Esophagus mucosa (tissue), 1 donor: ENCODE results near the gene PAX7. TPM values are rescaled to one million over a fixed set of nuclear protein-coding genes. Genes with fewer than 3 reads are reported as not detected.
A peak's percentile ranks its signal among the peaks of the same experiment; 100 is the strongest.
"Not testable (repeated sequence)": the region's sequence is repeated elsewhere in the genome, so short reads cannot be mapped to it uniquely, and the experiment has no call there.

Source experiments
- ATAC-seq: fragments of 200-7000 bp; cut with Tn5 transposase; one replicate; pipeline ENCODE4 v1.9.1; 2020
- total RNA-seq: library from RNA; stranded (reverse); gene quantifications from one replicate; pipeline ENCODE4 v1.2.4, GENCODE V29; 2023
- donor health status: DM: yes; HTN: yes; CAD: no.

PAX7 gene
- not detected for total RNA-seq

- ATAC-seq: no peak
These were observed at the start of gene PAX7 for GRCh38 chr1:18630511-18631495. TSS of gene PAX7 (plus strand) at chr1:18630846. CDS start at chr1:18631604, 758 bp downstream.

- peak; percentile 59 for ATAC-seq
These were observed 49.2 kb upstream of the PAX7 start for GRCh38 chr1:18581420-18581880.

- no peak for ATAC-seq
These were observed 47.8 kb upstream of the PAX7 start for GRCh38 chr1:18582890-18583289.

GRCh38 chr1:18583326-18583941 lies 47.2 kb upstream of the PAX7 start:
- ATAC-seq: no peak

- not testable (repeated sequence) for ATAC-seq
These were observed 44.6 kb upstream of the PAX7 start for GRCh38 chr1:18586016-18586415.

DNA sequence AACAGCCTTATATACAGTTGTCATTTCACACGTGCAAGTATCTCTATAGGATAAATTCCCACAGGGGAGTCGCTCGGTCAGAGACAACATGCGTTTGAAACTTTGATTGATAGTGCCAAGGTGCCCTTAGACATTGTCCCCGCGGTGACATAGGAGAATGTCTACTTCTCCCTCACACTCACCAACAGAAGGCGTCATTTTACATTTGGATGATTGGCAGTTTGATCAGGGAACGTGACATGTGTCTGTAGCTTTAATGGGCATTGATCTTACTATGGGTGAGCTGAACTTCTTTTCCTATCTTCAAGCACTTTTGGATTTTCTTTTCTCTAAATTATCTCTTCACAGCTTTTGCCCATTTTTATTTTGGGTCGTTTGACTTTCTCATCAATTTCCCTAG lies 42.6 kb upstream of the PAX7 start:
- ATAC-seq: no peak

DNA sequence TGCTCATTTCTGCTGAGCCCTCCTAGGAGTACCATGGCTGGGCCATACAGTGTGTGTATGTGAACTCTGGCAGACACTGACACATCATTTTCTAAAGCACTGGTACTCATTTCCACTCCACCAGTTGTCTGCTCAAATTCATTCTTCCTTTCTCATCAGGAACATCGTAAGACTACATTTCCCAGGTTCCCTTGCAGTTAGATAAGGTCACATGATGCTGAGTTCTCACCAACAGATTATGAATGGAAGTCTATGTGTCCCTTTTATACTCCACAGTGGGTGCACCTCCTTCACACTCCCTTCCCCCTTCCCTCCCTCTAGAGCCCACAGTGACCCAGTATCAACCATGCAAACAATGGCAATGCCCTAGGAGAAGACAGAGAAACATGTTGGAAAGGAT lies 38.3 kb upstream of the PAX7 start:
- no peak for ATAC-seq

GRCh38 chr1:18597160-18598042 lies 33.2 kb upstream of the PAX7 start:
- ATAC-seq: peak; percentile 73

DNA sequence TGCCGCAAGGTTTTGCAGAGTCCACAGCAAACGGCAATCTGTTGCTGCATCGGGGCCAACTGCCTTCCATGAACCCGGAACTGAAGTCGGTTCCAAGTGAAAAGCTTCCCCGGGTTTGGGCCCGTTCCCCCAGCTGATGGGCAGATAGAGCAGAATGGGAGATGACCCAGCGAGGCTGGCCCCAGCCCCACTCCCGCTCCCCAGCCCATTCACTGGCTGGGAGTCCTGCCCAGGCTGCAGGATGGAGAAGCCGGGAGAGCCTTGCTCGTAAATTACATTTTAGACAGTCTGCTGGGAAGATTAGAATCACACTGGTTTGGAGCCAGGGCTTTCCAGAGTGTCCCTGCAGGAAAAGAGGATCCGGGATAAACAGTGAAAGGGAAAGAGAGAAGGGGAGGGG lies 31.6 kb upstream of the PAX7 start:
- ATAC-seq: no peak

DNA sequence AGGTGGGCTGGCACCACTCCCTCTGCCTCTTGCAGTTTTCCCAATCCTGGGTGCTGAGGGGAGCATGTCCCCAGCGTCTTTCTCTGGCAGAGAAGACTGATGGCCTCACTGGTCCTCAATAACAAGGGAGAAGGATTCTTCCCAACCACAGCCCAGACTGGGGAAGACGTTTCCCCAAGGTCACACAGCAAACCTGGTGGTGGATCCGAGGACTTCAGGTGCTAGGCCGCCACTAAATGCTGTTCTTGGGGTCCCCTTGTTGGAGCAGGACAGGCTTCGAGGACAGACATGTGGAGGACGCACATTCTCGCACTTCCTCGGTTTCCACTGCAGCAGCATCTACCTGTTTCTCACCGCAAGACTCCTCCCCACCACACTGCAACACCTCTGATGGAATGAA lies 30.9 kb upstream of the PAX7 start:
- ATAC-seq: no peak

GRCh38 chr1:18602533-18603211 lies 28.0 kb upstream of the PAX7 start:
- peak; percentile 25 for ATAC-seq

DNA sequence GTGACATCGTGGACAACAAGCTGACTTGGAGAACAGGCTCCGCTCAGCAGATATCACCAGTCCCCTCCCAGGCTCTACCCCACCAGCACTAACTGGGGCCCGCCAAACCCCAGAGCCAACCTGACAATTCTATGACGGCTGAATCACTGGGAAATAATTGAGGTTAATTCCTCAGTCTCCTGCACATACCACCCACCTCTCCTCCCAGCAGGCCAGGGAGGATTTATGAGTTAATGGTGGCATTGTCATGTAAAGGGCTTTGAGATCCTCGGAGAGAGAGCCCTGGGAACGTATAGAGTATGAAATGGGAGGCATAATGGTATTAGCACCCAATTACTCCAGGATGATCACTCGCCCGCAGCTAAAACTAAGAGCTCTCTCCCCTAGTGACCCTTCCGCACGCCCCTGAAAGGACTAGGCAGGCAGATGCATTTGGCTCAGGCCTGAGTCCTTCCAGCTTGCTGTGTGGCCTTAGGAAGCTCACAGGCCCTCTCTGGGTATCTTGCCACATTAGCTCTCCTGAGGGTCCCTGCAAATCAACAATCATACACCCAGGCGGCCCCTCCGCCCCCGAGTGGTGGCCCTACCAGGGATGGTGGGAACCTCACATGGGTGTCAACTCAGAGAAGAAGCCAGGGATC lies 27.3 kb upstream of the PAX7 start:
- no peak for ATAC-seq

DNA sequence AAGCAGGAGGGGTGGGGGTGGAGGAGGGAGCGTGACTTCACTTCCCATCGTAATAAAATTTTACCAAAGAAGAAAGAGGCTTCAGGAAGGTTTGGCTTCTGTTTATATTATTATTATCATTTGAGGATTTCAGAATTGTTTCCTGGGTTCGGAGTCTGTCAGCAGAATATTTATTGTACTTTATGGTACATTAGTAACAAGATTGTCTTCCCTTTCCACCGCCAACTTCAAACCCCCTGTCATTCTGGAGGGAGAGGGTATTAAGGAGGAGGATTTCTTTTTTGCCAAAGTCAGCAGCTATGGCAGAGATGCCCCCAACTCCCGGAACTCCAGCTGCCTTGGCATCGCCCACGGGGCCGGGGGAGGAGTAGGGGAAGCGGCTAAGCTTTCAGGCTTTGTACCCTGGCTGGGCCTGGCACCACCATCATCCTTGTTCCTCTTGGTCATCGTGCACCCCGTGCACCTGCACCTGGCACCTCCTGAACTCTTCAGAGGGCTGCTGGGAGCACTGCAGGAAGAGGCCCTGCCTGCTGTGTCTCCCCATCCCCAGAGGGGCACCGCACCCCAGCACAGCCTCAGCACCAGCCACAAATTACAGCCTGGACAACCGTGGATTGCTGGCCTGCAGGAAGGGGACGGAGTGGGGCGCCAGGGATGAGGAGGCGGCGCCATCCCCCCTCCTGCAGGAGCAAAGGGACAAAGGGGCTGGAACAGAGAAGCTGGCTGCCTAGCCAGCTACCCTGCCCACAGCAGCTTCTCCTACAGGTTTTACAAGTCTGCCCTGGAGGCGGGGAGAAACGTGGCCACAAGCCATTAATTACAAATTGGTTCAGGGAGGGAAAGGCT lies 24.0 kb upstream of the PAX7 start:
- no peak for ATAC-seq

DNA sequence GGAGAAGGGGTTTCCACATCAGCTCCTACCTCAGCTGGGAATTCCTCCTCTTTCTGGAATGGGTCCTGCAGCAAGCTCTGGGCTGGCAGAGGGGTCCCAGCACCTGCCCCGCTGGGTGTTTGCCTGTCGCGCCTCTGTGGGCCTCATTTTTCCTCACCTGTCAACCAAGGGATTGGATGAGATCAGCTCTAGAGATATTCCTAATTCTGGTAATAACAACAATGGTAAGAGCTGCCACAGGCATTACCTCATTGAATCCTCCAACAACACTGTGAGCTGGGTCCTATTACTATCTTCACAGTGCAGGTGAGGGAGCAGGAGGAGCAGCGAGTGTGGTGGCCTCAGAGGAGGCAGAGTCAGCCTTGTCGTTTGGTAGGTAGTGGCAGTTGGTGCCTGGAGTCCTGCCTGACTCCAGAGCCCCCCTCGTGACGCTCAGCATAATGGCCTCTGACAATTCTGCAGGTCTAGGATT lies 23.3 kb upstream of the PAX7 start:
- no peak for ATAC-seq

DNA sequence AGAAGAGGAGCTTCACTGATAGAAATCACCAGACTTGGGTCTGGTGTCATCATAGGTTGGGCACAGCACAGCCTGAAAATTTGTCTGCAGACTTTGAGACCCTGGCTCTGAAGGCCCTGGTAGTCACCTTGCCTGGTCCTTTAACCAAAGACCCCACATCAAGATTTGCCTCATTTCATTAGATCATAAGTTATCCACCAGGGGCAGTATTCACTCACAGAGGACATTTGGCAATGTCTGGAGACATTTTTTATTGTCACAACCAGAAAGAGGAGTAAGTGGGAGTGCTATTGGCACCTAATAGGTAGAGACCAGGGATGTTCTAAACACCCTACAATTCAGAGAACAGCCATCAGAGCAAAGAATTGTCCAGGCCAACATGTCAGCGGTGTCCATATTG lies 22.1 kb upstream of the PAX7 start:
- no peak for ATAC-seq

DNA sequence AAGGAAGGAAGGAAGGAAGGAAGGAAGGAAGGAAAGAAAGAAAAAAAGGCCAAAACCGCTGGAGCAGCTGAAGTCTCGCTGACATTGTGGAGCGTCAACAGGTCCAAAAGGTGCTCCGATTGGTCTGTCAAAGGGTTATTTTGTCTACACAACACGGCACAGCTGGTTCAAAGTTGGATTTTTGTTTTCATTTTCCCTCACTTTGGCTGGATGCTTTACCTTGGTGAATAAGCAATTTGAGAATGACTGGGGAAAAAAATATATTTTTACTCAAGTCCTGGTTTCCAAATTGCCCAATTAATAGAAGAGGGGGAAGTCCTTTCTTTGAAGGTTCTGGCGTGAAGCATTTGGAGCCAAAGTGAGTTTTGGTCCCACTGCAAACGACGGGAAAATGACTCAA lies 19.3 kb upstream of the PAX7 start:
- no peak for ATAC-seq

GRCh38 chr1:18612073-18612472 lies 18.6 kb upstream of the PAX7 start:
- ATAC-seq: no peak

GRCh38 chr1:18614069-18614735 lies 16.4 kb upstream of the PAX7 start:
- ATAC-seq: no peak

DNA sequence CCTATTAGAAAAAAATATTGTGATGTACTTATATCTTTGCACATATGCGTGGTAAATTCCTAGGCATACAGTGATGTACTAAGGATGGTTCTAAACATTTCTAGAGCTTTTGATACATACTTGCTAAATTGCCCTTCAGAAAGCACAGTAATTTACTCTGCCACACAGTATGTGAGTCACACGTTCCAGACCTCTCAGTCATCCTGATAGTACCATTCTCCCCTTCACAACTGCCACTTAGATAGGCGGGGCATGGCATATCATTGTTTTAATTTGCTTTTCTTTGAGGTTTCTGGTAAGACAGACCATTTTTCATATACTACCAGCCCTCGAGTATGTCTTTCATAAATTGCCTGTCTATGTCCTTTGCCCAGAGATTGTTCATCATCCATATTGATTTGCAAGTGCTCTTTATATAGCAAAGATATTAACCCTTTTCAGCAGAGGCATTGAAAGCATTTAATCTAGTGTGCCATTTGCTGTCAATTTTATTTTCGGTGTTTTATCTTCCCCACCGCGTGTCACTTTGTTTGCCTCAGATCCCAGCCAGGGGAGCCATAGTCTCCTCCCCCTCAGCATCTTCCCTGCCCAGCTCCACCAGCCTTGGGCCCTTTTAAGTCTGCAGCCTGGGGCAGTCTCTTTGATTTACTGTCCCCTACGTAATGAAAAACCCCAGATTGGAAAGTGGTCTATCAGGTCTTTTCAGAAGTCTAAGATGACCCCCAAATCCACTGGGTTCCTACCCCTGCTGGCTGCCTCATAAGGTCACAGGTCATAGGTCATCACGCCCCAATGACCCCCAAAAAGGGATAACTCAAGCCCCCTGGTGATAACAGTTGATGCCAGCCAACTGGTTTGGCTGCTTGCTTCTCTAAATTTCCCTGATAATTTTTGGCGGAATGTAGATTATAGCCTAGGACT lies 11.8 kb upstream of the PAX7 start:
- no peak for ATAC-seq
